Measurements from ENCODE around the gene HIPK2.

HIPK2 gene

GRCh38 chr7:139651914-139652313, 125.9 kb downstream of the HIPK2 start:
- TF ChIP-seq TEAD4 (IDR thresholded peaks at IDR 0.05) (no peak), ZBTB7A (IDR thresholded peaks at IDR 0.05; ENCODE audit: low read depth) (no peak)
- TF ChIP-seq, protein P1, sequence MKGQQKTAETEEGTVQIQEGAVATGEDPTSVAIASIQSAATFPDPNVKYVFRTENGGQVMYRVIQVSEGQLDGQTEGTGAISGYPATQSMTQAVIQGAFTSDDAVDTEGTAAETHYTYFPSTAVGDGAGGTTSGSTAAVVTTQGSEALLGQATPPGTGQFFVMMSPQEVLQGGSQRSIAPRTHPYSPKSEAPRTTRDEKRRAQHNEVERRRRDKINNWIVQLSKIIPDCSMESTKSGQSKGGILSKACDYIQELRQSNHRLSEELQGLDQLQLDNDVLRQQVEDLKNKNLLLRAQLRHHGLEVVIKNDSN (IDR thresholded peaks at IDR 0.05), result no peak

DNA sequence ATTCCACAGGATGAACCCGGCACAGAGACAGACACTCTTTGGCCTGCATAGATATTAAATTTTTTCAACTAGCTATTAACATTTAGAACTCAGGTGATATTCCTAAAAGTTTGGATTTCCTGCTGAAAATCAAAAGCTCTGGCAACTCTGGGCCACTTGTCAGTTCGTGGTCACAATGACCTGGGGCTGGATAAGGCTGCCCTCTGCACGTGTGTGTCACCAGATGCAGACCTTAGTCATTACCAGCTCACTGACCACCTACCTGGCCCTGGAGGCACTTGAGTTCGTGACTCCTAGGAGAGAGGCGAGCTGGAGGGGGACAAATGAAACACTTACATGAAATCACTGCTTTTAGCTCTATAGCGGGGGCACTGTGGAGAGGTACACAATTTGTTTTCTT, 126.5 kb downstream of the HIPK2 start:
- TF ChIP-seq REST (IDR thresholded peaks at IDR 0.05; ENCODE audit: low read depth) (no peak), TCF12 (IDR thresholded peaks at IDR 0.05; ENCODE audit: low read depth) (no peak), EGR1 (IDR thresholded peaks at IDR 0.05) (no peak), CREB1 (IDR thresholded peaks at IDR 0.05; ENCODE audit: low read depth) (no peak), RAD21 (IDR thresholded peaks at IDR 0.05; ENCODE audit: low read depth) (no peak), YY1 (IDR thresholded peaks at IDR 0.05; ENCODE audit: low read depth) (no peak), FOXM1 (IDR thresholded peaks at IDR 0.05; ENCODE audit: borderline replicate concordance, low read depth) (no peak), NFIC (IDR thresholded peaks at IDR 0.05) (no peak), CEBPB (IDR thresholded peaks at IDR 0.05) (no peak), TEAD4 (IDR thresholded peaks at IDR 0.05) (no peak), TAF1 (IDR thresholded peaks at IDR 0.05; ENCODE audit: low read depth) (no peak), ZBTB7A (IDR thresholded peaks at IDR 0.05; ENCODE audit: low read depth) (no peak), EP300 (IDR thresholded peaks at IDR 0.05; ENCODE audit: borderline replicate concordance) (no peak)
- TF ChIP-seq, protein P2, sequence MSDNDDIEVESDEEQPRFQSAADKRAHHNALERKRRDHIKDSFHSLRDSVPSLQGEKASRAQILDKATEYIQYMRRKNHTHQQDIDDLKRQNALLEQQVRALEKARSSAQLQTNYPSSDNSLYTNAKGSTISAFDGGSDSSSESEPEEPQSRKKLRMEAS (IDR thresholded peaks at IDR 0.05), result no peak
- TF ChIP-seq, protein P1 (IDR thresholded peaks at IDR 0.05), result no peak

- TF ChIP-seq TAF1 (IDR thresholded peaks at IDR 0.05; ENCODE audit: low read depth) (no peak), NFIC (IDR thresholded peaks at IDR 0.05) (no peak), CREB1 (IDR thresholded peaks at IDR 0.05; ENCODE audit: low read depth) (no peak), RAD21 (IDR thresholded peaks at IDR 0.05; ENCODE audit: low read depth) (no peak), FOXM1 (IDR thresholded peaks at IDR 0.05; ENCODE audit: borderline replicate concordance, low read depth) (no peak), CEBPB (IDR thresholded peaks at IDR 0.05) (no peak), EGR1 (IDR thresholded peaks at IDR 0.05) (no peak), REST (IDR thresholded peaks at IDR 0.05; ENCODE audit: low read depth) (no peak), TCF12 (IDR thresholded peaks at IDR 0.05; ENCODE audit: low read depth) (no peak), YY1 (IDR thresholded peaks at IDR 0.05; ENCODE audit: low read depth) (no peak), EP300 (IDR thresholded peaks at IDR 0.05; ENCODE audit: borderline replicate concordance) (no peak), TEAD4 (IDR thresholded peaks at IDR 0.05) (no peak)
- TF ChIP-seq, protein P1 (IDR thresholded peaks at IDR 0.05), result no peak
Measured at GRCh38 chr7:139650429-139651100, 127.2 kb downstream of the HIPK2 start.

DNA sequence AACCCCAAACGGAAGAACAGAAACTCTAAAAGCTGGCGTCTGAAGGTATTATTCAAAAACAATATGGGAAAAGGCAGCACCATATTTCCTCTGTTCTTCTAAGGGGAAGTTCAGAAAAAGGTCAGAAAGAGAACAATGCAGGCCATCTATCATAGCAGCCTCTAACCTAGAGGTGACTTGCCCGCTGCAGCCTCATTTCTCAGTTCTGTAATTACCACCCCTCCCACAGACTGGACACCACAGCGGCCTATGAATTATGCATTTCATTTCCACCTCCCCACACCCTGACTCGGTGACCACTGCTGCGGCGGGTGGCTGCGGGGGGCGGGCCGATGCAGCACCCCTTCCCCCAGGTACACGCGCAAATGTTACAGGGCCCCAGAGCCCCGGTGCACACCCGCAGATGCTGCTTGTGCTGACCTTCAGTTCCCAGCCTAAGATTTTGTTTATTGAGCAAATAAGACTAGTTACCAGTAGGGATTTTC, 128.8 kb downstream of the HIPK2 start:
- no peak for TF ChIP-seq EP300 (IDR thresholded peaks at IDR 0.05; ENCODE audit: borderline replicate concordance)
- TF ChIP-seq NFIC (IDR thresholded peaks at IDR 0.05), result no peak
- no peak for TF ChIP-seq CREB1 (IDR thresholded peaks at IDR 0.05; ENCODE audit: low read depth)
- TF ChIP-seq, protein P1 (IDR thresholded peaks at IDR 0.05), result no peak

GRCh38 chr7:139648391-139648861, 129.4 kb downstream of the HIPK2 start:
- TF ChIP-seq FOXM1 (IDR thresholded peaks at IDR 0.05; ENCODE audit: borderline replicate concordance, low read depth), result no peak
- TF ChIP-seq REST (IDR thresholded peaks at IDR 0.05; ENCODE audit: low read depth), result no peak
- no peak for TF ChIP-seq NFIC (IDR thresholded peaks at IDR 0.05)
- no peak for TF ChIP-seq YY1 (IDR thresholded peaks at IDR 0.05; ENCODE audit: low read depth)
- no peak for TF ChIP-seq EGR1 (IDR thresholded peaks at IDR 0.05)
- no peak for TF ChIP-seq RAD21 (IDR thresholded peaks at IDR 0.05; ENCODE audit: low read depth)
- no peak for TF ChIP-seq EP300 (IDR thresholded peaks at IDR 0.05; ENCODE audit: borderline replicate concordance)
- no peak for TF ChIP-seq TEAD4 (IDR thresholded peaks at IDR 0.05)
- no peak for TF ChIP-seq ZBTB7A (IDR thresholded peaks at IDR 0.05; ENCODE audit: low read depth)
- no peak for TF ChIP-seq TAF1 (IDR thresholded peaks at IDR 0.05; ENCODE audit: low read depth)
